Esophagus mucosa (tissue), 1 donor: ENCODE measurements around the gene INCA1. TPM values are rescaled to one million over a fixed set of nuclear protein-coding genes. Genes with fewer than 3 reads are reported as not detected.
A peak's percentile ranks its signal among the peaks of the same experiment; 100 is the strongest.
"Not testable (repeated sequence)": the region's sequence is repeated elsewhere in the genome, so short reads cannot be mapped to it uniquely, and the experiment has no call there.

Experiments
- ATAC-seq: fragments of 200-7000 bp; cut with Tn5 transposase; one replicate; pipeline ENCODE4 v1.9.1; 2020
- total RNA-seq: library from RNA; stranded (reverse); gene quantifications from one replicate; pipeline ENCODE4 v1.2.4, GENCODE V29; 2023
- donor health status: DM: yes; HTN: yes; CAD: no.

INCA1 gene
- total RNA-seq = not detected

- peak; percentile 92 for ATAC-seq
These were observed at the start of gene INCA1, which contains the start of gene KIF1C for GRCh38 chr17:4997302-4998026. TSS of gene INCA1 (minus strand) at chr17:4997522. CDS start at chr17:4994437, 3,085 bp downstream. TSS of gene KIF1C (plus strand) at chr17:4997950. CDS start at chr17:5000247, 2,297 bp downstream.

GRCh38 chr17:5045496-5045895 is 48.2 kb upstream of the INCA1 start:
- no peak for ATAC-seq

GRCh38 chr17:5044630-5045029 is 47.3 kb upstream of the INCA1 start:
- no peak for ATAC-seq

- ATAC-seq = no peak
These were observed 46.2 kb upstream of the INCA1 start for GRCh38 chr17:5043524-5043923.

GRCh38 chr17:5042157-5043022 is 45.1 kb upstream of the INCA1 start:
- peak; percentile 52 for ATAC-seq

- ATAC-seq = peak; percentile 55
These were observed 38.0 kb upstream of the INCA1 start, which contains the start of gene SLC52A1 for GRCh38 chr17:5035315-5035714. TSS of gene SLC52A1 (minus strand) at chr17:5035426. CDS start at chr17:5034606, 820 bp downstream.

GRCh38 chr17:5034651-5035050 is 37.3 kb upstream of the INCA1 start:
- ATAC-seq = no peak

- ATAC-seq = peak; percentile 16
These were observed 36.7 kb upstream of the INCA1 start for GRCh38 chr17:5034063-5034462.

GRCh38 chr17:5033352-5034015 is 36.2 kb upstream of the INCA1 start:
- no peak for ATAC-seq

GRCh38 chr17:5032865-5033264 is 35.5 kb upstream of the INCA1 start:
- no peak for ATAC-seq

- peak; percentile 65 for ATAC-seq
These were observed 34.2 kb upstream of the INCA1 start for GRCh38 chr17:5031365-5032082.

GRCh38 chr17:5030168-5030567 is 32.8 kb upstream of the INCA1 start:
- not testable (repeated sequence) for ATAC-seq

GRCh38 chr17:5027916-5028315 is 30.6 kb upstream of the INCA1 start:
- no peak for ATAC-seq

GRCh38 chr17:5027299-5027698 is 30.0 kb upstream of the INCA1 start:
- no peak for ATAC-seq

- no peak for ATAC-seq
These were observed 27.3 kb upstream of the INCA1 start for GRCh38 chr17:5024604-5025003.

GRCh38 chr17:5023588-5024147 is 26.3 kb upstream of the INCA1 start:
- ATAC-seq = peak; percentile 8

GRCh38 chr17:5022171-5022711 is 24.9 kb upstream of the INCA1 start:
- no peak for ATAC-seq

- ATAC-seq = no peak
These were observed 23.2 kb upstream of the INCA1 start for GRCh38 chr17:5020502-5021023.

GRCh38 chr17:5019475-5019956 is 22.2 kb upstream of the INCA1 start:
- ATAC-seq = no peak

- ATAC-seq = peak; percentile 7
These were observed 17.0 kb upstream of the INCA1 start for GRCh38 chr17:5014357-5014756.

- peak; percentile 71 for ATAC-seq
These were observed 14.6 kb upstream of the INCA1 start for GRCh38 chr17:5011928-5012327.
